Fibroblast of the aortic adventitia (primary cell): ENCODE results near the gene TRIM22. TPM values are rescaled to one million over a fixed set of nuclear protein-coding genes. Genes with fewer than 3 reads are reported as not detected.

Experiments used
- DNase-seq: peaks from one replicate; pipeline ENCODE4 v3.0.0-alpha.2; 2010; ENCODE audit warnings: low read depth
- H3K4me3 ChIP-seq: 2 replicates; pipeline ENCODE4 v1.5.1; 2011; ENCODE audit warnings: low read depth, mild to moderate bottlenecking, control low read depth, low read length, moderate library complexity
- total RNA-seq: library from RNA; depleted of rRNA; stranded (reverse); fragments of >200 nt; gene quantifications from 2 replicates; pipeline ENCODE4 v1.2.3, GENCODE V29; 2012; ENCODE audit warnings: low replicate concordance
- TF ChIP-seq, protein P1 (sequence below): IDR thresholded peaks from 2 replicates; pipeline ENCODE4 v1.5.1; 2011; ENCODE audit warnings: mild to moderate bottlenecking, low read length, control low read depth, inconsistent platforms; ENCODE audit not compliant: insufficient read depth

TRIM22 gene
- total RNA-seq, 1 donor, result 73.8 TPM

DNA sequence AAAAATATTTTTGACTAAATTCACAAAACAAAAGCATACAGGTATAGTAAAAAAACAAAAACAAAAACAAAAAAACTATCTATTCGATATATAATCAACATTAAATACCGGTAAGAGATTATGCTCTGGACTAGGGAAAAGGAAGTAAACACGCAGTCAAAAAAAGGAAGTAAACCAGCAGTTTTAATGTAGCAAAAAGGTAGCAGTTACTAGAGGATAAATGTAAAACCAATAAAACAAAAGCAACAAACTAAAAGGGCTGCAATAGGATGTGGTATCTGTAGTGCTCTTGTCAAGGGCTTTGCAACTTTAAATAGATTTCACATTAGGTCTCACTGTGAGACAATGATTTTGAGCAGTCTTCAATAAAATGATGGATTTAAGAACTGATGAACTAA is 2.4 kb downstream of the TRIM22 start:
- H3K4me3 ChIP-seq, result no peak overlapping the region
- TF ChIP-seq, protein P1, sequence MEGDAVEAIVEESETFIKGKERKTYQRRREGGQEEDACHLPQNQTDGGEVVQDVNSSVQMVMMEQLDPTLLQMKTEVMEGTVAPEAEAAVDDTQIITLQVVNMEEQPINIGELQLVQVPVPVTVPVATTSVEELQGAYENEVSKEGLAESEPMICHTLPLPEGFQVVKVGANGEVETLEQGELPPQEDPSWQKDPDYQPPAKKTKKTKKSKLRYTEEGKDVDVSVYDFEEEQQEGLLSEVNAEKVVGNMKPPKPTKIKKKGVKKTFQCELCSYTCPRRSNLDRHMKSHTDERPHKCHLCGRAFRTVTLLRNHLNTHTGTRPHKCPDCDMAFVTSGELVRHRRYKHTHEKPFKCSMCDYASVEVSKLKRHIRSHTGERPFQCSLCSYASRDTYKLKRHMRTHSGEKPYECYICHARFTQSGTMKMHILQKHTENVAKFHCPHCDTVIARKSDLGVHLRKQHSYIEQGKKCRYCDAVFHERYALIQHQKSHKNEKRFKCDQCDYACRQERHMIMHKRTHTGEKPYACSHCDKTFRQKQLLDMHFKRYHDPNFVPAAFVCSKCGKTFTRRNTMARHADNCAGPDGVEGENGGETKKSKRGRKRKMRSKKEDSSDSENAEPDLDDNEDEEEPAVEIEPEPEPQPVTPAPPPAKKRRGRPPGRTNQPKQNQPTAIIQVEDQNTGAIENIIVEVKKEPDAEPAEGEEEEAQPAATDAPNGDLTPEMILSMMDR, result no peak
- DNase-seq, result no peak

DNA sequence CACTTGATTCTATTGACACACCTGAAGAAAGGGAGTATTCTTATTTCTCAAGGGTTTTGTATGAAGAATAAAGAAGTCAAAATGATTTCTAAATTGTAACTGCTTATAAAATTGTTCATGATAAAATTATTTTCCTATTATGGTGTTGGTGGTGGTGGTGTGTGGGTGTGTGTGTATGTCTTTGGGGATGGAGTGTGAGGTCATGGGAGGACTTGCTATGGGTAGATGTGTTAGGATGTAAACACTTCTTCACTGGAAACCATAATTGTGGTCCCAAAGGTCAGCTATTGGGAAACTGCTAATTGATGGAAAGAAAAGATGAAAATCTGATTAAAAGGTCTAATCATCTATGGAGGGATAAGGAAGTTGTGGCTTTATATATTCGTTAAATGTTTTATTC is 5.1 kb downstream of the TRIM22 start:
- DNase-seq, result no peak
- H3K4me3 ChIP-seq, result no peak overlapping the region
- TF ChIP-seq, protein P1, result no peak

DNA sequence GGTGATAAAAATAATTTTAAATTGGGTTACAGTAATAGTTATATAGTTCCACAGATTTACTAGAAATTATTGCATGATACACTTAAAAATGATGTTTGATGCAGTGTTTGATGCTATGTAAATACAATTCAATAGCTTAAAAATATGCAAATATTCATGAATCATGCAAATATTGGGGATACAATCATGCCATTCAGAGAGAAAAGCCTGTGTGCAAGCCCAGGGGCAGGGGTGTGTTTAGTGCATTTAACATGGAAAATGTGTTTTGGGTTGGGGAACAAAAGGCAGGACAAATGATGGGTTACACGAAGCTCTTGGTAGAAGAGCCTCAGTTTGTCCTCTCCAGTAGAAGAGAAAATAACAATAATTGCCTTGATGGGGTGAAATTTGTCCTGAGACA is 6.0 kb downstream of the TRIM22 start:
- TF ChIP-seq, protein P1, result no peak
- no peak overlapping the region for H3K4me3 ChIP-seq
- no peak for DNase-seq

DNA sequence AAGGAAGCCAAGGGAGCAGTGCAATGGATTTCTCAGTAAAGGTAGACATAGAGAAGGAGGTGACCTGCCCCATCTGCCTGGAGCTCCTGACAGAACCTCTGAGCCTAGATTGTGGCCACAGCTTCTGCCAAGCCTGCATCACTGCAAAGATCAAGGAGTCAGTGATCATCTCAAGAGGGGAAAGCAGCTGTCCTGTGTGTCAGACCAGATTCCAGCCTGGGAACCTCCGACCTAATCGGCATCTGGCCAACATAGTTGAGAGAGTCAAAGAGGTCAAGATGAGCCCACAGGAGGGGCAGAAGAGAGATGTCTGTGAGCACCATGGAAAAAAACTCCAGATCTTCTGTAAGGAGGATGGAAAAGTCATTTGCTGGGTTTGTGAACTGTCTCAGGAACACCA is 6.6 kb downstream of the TRIM22 start:
- no peak for DNase-seq
- TF ChIP-seq, protein P1, result no peak

DNA sequence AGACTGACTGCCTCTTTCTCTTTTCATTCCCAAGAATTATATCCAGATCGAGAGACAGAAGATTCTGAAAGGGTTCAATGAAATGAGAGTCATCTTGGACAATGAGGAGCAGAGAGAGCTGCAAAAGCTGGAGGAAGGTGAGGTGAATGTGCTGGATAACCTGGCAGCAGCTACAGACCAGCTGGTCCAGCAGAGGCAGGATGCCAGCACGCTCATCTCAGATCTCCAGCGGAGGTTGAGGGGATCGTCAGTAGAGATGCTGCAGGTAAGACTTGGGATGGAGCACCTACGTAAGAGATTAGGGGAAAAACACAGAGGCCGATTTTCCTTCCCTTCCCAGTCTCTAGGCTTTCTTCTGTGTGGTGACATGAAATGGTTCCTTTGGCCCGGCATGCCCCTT is 8.7 kb downstream of the TRIM22 start:
- TF ChIP-seq, protein P1, result no peak
- no peak for DNase-seq
- H3K4me3 ChIP-seq, result no peak overlapping the region

More for the DNA sequence above, 6.6 kb downstream of the TRIM22 start:
- H3K4me3 ChIP-seq, result no peak overlapping the region

DNA sequence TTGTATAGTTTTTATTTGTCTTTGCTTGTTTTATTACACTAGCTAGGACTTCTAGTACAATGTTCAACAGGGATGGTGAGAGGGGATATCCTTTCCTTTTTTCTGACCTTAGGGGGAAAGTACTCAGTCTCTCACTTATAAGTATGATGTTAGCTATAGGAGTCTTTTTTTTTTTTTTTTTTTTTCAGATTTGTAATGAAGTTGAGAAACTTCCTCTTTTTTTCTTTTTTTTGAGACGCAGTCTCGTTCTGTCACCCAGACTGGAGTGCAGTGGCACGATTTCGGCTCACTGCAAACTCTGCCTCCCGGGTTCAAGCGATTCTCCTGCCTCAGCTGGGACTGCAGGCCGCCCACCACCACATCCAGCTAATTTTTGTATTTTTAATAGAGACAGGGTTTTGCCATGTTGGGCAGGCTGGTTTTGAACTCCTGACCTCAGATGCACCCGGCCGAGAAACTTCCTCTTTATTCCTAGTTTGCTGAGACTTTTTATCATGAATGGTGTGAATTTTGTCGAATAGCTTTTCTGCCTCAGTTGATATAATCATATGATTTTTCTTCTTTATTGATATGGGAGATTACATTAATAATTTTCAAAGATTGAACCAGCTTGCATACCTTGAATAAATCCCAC is 10.9 kb downstream of the TRIM22 start:
- no peak overlapping the region for H3K4me3 ChIP-seq
- DNase-seq, result no peak
- TF ChIP-seq, protein P1, result no peak

DNA sequence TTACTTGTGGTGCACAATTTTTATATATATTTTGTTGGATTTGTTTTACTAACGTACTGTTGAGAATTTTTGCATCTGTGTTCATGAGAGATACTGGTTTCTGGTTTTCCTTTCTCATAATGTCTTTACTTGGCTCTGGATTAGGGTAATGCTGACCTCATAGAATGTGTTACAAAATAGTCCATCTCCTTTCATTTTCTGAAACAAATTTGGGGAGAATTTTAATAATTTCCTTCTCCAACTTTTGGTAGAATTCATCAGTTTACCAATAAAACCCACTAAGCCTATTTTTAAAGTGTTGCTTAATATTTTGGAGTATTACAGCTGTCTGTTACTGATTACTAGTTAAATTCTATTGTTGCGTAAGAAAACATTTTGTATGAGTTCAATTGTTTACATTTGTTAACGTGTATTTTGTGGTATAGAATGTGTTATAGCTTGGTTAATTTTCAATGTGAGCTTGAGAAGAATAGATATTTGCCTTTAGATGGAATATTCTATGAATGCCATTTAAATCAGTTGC is 11.5 kb downstream of the TRIM22 start:
- no peak overlapping the region for H3K4me3 ChIP-seq
- TF ChIP-seq, protein P1, result no peak
- DNase-seq, result no peak
